Activated B cell treated with CpG ODN at 0.5 μM for 24 hours (primary cell): ENCODE measurements around the gene PCBP2. TPM values are rescaled to one million over a fixed set of nuclear protein-coding genes. Genes with fewer than 3 reads are reported as not detected.
"Not testable (repeated sequence)": the region's sequence is repeated elsewhere in the genome, so short reads cannot be mapped to it uniquely, and the experiment has no call there.

ENCODE experiments used
- ATAC-seq: fragments of 200-7000 bp; cut with Tn5 transposase; one replicate; pipeline ENCODE4 v1.10.0; 2021; ENCODE audit warnings: low read depth, mild to moderate bottlenecking, moderate library complexity
- CTCF ChIA-PET: fragments of 350-600 bp; sonication (Branson Sonifier 250); formaldehyde crosslinking; loops from one replicate; lab custom pipeline; 2021; ENCODE audit warnings: antibody characterized with exemption; lab: Charles Lee
- POLR2A ChIA-PET: fragments of 350-600 bp; sonication (Branson Sonifier 250); formaldehyde crosslinking; loops from one replicate; lab custom pipeline; 2021; ENCODE audit warnings: antibody characterized with exemption; lab: Charles Lee
- DNase-seq: peaks from one replicate; pipeline ENCODE4 v3.0.0; 2022
- H3K27ac Mint-ChIP-seq: one replicate; pipeline ENCODE4 v1.8.0; 2020; ENCODE audit warnings: mixed read lengths
- H3K27me3 Mint-ChIP-seq: one replicate; pipeline ENCODE4 v1.8.0; 2021; ENCODE audit warnings: mixed read lengths
- H3K36me3 Mint-ChIP-seq: one replicate; pipeline ENCODE4 v1.8.0; 2021; ENCODE audit warnings: low read depth, mixed read lengths
- H3K4me1 Mint-ChIP-seq: one replicate; pipeline ENCODE4 v1.8.0; 2021; ENCODE audit warnings: mixed read lengths
- H3K4me3 Mint-ChIP-seq: one replicate; pipeline ENCODE4 v1.8.0; 2020; ENCODE audit warnings: mild to moderate bottlenecking, mixed read lengths
- H3K9me3 Mint-ChIP-seq: one replicate; pipeline ENCODE4 v1.8.0; 2020; ENCODE audit warnings: mixed read lengths
- CTCF ChIP-seq: fragments of 200-600 bp; IDR thresholded peaks from one replicate; pipeline ENCODE4 v1.8.0; 2022; ENCODE audit warnings: antibody characterized with exemption, mild to moderate bottlenecking
- intact Hi-C: fragments of 100-400 bp; cut with micrococcal nuclease; formaldehyde crosslinking; loops from one replicate; pipeline ENCODE4 v1.15.1; 2024
- total RNA-seq: library from RNA; stranded (reverse); gene quantifications from 2 replicates; pipeline ENCODE4 v1.2.3, GENCODE V29; 2022

The PCBP2 gene
- 841 and 853 TPM in 2 replicates for total RNA-seq

- ChIA-PET CTCF (interaction anchor here (1.0 kb wide), 2 partner anchors 57 to 107 kb away, joined by 3 to 5 read pairs; no protein-coding TSS in a partner anchor), POLR2A (interaction anchor here (0.7 to 1.7 kb wide), 5 partner anchors 9 to 130 kb away, joined by 4 to 8 read pairs (median 4); partner anchors contain the start of genes AAAS, MAP3K12 and PRR13)
- peak within 1 kb of the TSS; percentile 99 for H3K4me3 Mint-ChIP-seq
- H3K4me1 Mint-ChIP-seq = peaks cover 30% of the 10 kb centered on the region
- intact Hi-C loops = loop anchor here (1.0 to 2.0 kb wide), 10 partner anchors 10 to 271 kb away; partner anchors contain the start of genes AAAS, ATF7, CSAD and MYG1
- H3K27ac Mint-ChIP-seq = peak within 1 kb of the TSS; percentile 99
- no peaks in the 10 kb centered on the region for H3K9me3 Mint-ChIP-seq
- TF ChIP-seq CTCF = no peak
- DNase-seq (peak; percentile 92), ATAC-seq (peak; percentile 92)
- H3K27me3 Mint-ChIP-seq = no peaks in the 10 kb centered on the region
- peaks cover 60% of the 10 kb centered on the region for H3K36me3 Mint-ChIP-seq
Measured at GRCh38 chr12:53451661-53452158, at the start of gene PCBP2. TSS of gene PCBP2 (plus strand) at chr12:53452102. CDS start at chr12:53454801, 2,699 bp downstream.

GRCh38 chr12:53402351-53402750 lies 49.6 kb upstream of the PCBP2 start:
- not testable (repeated sequence) for H3K27ac Mint-ChIP-seq

GRCh38 chr12:53402871-53403270 lies 49.0 kb upstream of the PCBP2 start:
- no peak for TF ChIP-seq CTCF
- H3K27me3 Mint-ChIP-seq = no peaks in the 10 kb centered on the region
- H3K9me3 Mint-ChIP-seq = no peaks in the 10 kb centered on the region
- POLR2A ChIA-PET = interaction anchor here (0.6 kb wide), 1 partner anchor 98 kb away, joined by 4 read pairs; the partner anchor contains the start of gene TARBP2
- ATAC-seq (no peak), DNase-seq (no peak)
- H3K36me3 Mint-ChIP-seq = peaks cover 50% of the 10 kb centered on the region
- H3K4me3 Mint-ChIP-seq = no peak overlapping the region
- CTCF ChIA-PET = interaction anchor here (1.0 to 1.2 kb wide), 2 partner anchors 19 to 51 kb away, joined by 3 read pairs; no protein-coding TSS in a partner anchor
- H3K4me1 Mint-ChIP-seq = peaks cover 2% of the 10 kb centered on the region
- no peak overlapping the region for H3K27ac Mint-ChIP-seq
- intact Hi-C loops = no loop called here

More at GRCh38 chr12:53402351-53402750, 49.6 kb upstream of the PCBP2 start:
- H3K4me1 Mint-ChIP-seq, intact Hi-C loops, ATAC-seq, H3K27me3 Mint-ChIP-seq, H3K9me3 Mint-ChIP-seq, POLR2A ChIA-PET, DNase-seq, H3K4me3 Mint-ChIP-seq: not testable (repeated sequence)
- CTCF ChIA-PET = interaction anchor here (1.0 kb wide), 1 partner anchor 19 kb away, joined by 3 read pairs; no protein-coding TSS in a partner anchor
- peaks cover 50% of the 10 kb centered on the region for H3K36me3 Mint-ChIP-seq

- DNase-seq (no peak), ATAC-seq (no peak)
- ChIA-PET CTCF (interaction anchor here (1.4 kb wide), 1 partner anchor 59 kb away, joined by 5 read pairs; no protein-coding TSS in a partner anchor), POLR2A (no interaction called here)
- Mint-ChIP-seq H3K4me3 (no peak overlapping the region), H3K36me3 (peaks cover 62% of the 10 kb centered on the region), H3K9me3 (no peaks in the 10 kb centered on the region), H3K4me1 (peaks cover 31% of the 10 kb centered on the region), H3K27ac (no peak overlapping the region), H3K27me3 (no peaks in the 10 kb centered on the region)
- intact Hi-C loops = no loop called here
- no peak for TF ChIP-seq CTCF
Measured at GRCh38 chr12:53410951-53411350, 41.0 kb upstream of the PCBP2 start.

- Mint-ChIP-seq H3K4me3 (no peak overlapping the region), H3K9me3 (no peaks in the 10 kb centered on the region), H3K27me3 (no peaks in the 10 kb centered on the region), H3K27ac (peak overlapping the region; percentile 24), H3K4me1 (peaks cover 50% of the 10 kb centered on the region), H3K36me3 (peaks cover 48% of the 10 kb centered on the region)
- no peak for ATAC-seq
- intact Hi-C loops = no loop called here
- no peak for DNase-seq
- TF ChIP-seq CTCF = no peak
- CTCF ChIA-PET = interaction anchor here (3.1 kb wide), 1 partner anchor 61 kb away, joined by 11 read pairs; no protein-coding TSS in a partner anchor
- POLR2A ChIA-PET = interaction anchor here (1.2 to 1.3 kb wide), 2 partner anchors 35 to 83 kb away, joined by 3 read pairs; no protein-coding TSS in a partner anchor
Measured at GRCh38 chr12:53413485-53414204, 38.3 kb upstream of the PCBP2 start.
